ENCODE data around the gene SEC16B. TPM values are rescaled to one million over a fixed set of nuclear protein-coding genes. Genes with fewer than 3 reads are reported as not detected.

The SEC16B gene
- total RNA-seq, 3 donors from 2014 or later, result 2.4 to 9.4 (median 4.7) TPM

DNA sequence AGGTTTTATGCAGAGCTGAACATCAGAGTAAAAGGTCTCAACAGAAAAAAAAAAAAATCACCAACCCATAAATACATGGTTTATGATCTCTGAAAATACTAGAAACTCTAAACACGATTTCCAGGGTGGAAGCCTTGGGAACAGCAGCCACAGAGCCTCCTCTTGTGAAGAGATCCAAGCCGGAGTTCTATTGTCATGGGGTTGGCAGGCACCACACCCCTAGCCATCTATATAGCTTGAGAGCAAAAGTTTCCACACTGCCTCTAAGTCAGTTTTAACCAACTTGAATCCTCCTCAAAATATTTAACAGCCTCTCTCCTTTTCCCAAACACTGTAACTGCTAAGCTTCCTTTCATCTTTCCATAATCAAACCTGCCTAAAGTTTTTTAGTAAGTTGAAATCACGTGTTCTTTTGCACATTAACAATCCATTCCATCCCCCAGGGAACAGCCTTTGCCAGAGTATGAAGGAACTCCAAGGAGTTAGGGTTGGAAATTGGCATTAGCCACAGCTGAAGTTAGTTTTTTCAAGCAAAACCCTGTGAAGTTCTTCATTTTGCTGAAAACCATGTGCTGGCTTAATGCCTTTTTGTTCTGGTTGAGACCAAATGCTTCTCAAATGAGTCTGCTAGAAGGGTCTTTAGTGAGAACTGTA lies 13.8 kb upstream of the SEC16B start:
- no peaks in the 10 kb centered on the region for H3K36me3 ChIP-seq (ENCODE audit: low read depth)
- H3K4me1 ChIP-seq (ENCODE audit: low read depth), result no peaks in the 10 kb centered on the region
- no peak for DNase-seq
- no peak for ATAC-seq
- TF ChIP-seq, protein P1, sequence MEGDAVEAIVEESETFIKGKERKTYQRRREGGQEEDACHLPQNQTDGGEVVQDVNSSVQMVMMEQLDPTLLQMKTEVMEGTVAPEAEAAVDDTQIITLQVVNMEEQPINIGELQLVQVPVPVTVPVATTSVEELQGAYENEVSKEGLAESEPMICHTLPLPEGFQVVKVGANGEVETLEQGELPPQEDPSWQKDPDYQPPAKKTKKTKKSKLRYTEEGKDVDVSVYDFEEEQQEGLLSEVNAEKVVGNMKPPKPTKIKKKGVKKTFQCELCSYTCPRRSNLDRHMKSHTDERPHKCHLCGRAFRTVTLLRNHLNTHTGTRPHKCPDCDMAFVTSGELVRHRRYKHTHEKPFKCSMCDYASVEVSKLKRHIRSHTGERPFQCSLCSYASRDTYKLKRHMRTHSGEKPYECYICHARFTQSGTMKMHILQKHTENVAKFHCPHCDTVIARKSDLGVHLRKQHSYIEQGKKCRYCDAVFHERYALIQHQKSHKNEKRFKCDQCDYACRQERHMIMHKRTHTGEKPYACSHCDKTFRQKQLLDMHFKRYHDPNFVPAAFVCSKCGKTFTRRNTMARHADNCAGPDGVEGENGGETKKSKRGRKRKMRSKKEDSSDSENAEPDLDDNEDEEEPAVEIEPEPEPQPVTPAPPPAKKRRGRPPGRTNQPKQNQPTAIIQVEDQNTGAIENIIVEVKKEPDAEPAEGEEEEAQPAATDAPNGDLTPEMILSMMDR (IDR thresholded peaks at IDR 0.05), result no peak
- no peaks in the 10 kb centered on the region for H3K9me3 ChIP-seq
- intact Hi-C loops (cut with DNase I, micrococcal nuclease), result no loop called here
- H3K4me3 ChIP-seq, result no peak overlapping the region

DNA sequence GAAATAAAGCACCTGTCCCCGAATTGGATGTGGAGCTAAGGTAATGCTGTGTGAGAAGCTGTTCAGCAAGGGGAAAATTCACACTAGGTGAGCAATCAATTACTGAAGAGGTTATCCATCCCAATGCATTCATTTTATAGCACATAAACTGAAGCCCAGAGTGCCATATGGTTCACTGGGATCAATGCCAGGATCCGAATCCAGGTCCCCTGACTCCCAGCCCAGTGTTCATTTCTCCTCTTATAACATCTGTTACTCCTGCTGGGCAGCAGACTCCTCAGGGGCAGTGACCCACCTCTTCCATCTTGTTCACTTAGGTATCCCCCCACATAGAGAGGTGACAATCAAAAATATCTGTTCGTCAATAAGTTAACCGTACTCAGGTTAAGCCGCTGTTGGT lies 13.2 kb upstream of the SEC16B start:
- no peak for ATAC-seq

GRCh38 chr1:177981200-177981599 lies 11.3 kb upstream of the SEC16B start:
- TF ChIP-seq, protein P1 (IDR thresholded peaks at IDR 0.05), result no peak
- ATAC-seq (no peak), DNase-seq (no peak)
- H3K4me1 ChIP-seq (ENCODE audit: low read depth), result no peaks in the 10 kb centered on the region
- no peaks in the 10 kb centered on the region for H3K36me3 ChIP-seq (ENCODE audit: low read depth)
- H3K4me3 ChIP-seq, result no peak overlapping the region
- intact Hi-C loops (cut with DNase I, micrococcal nuclease), result no loop called here
- H3K9me3 ChIP-seq, result no peaks in the 10 kb centered on the region

More for the DNA sequence above, 13.2 kb upstream of the SEC16B start:
- Histone ChIP-seq H3K4me1 (ENCODE audit: low read depth) (no peaks in the 10 kb centered on the region), H3K4me3 (no peak overlapping the region), H3K36me3 (ENCODE audit: low read depth) (no peaks in the 10 kb centered on the region), H3K9me3 (no peaks in the 10 kb centered on the region)
- no peak for DNase-seq
- intact Hi-C loops (cut with DNase I, micrococcal nuclease), result no loop called here
- TF ChIP-seq, protein P1 (IDR thresholded peaks at IDR 0.05), result no peak

GRCh38 chr1:177979272-177979671 lies 9.4 kb upstream of the SEC16B start:
- TF ChIP-seq, protein P1 (IDR thresholded peaks at IDR 0.05), result no peak
- no peaks in the 10 kb centered on the region for H3K9me3 ChIP-seq
- intact Hi-C loops (cut with DNase I, micrococcal nuclease), result no loop called here
- DNase-seq (no peak), ATAC-seq (no peak)
- no peaks in the 10 kb centered on the region for H3K36me3 ChIP-seq (ENCODE audit: low read depth)
- no peak overlapping the region for H3K4me3 ChIP-seq
- H3K4me1 ChIP-seq (ENCODE audit: low read depth), result no peaks in the 10 kb centered on the region

GRCh38 chr1:177978530-177978929 lies 8.7 kb upstream of the SEC16B start:
- Histone ChIP-seq H3K9me3 (no peaks in the 10 kb centered on the region), H3K36me3 (ENCODE audit: low read depth) (no peaks in the 10 kb centered on the region), H3K4me1 (ENCODE audit: low read depth) (no peaks in the 10 kb centered on the region), H3K4me3 (no peak overlapping the region)
- no peak for DNase-seq
- intact Hi-C loops (cut with DNase I, micrococcal nuclease), result no loop called here
- no peak for ATAC-seq
- TF ChIP-seq, protein P1 (IDR thresholded peaks at IDR 0.05), result no peak

- no peak for ATAC-seq
- Histone ChIP-seq H3K36me3 (ENCODE audit: low read depth) (no peaks in the 10 kb centered on the region), H3K4me1 (ENCODE audit: low read depth) (no peaks in the 10 kb centered on the region), H3K4me3 (no peak overlapping the region), H3K9me3 (no peaks in the 10 kb centered on the region)
- DNase-seq, result no peak
- intact Hi-C loops (cut with DNase I, micrococcal nuclease), result no loop called here
- TF ChIP-seq, protein P1 (IDR thresholded peaks at IDR 0.05), result no peak
Observed at GRCh38 chr1:177977141-177977540, 7.3 kb upstream of the SEC16B start.

All from mucosa of descending colon (tissue), 3 donors.